ENCODE measurements around the gene COX8A.

DNA sequence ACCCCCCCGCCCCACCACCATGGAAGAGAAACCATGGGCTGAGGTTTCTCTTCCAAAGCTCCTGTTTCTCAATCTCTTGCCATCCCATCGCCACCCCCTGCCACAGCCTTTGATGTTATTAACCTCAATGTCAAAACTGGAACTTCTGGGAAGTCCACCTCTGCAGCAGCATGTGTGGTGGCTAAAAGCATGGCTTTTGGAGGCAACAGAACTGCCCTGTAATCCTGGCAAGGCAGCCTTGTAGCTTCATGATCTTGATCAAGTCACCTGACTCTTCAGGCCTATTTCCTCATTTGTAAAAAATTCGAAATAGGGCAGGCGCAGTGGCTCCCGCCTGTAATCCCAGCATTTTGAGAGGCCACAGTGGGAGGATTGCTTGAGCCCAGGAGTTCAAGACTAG is 3.5 kb upstream of the COX8A start:
- no peak for TF ChIP-seq EZH2 (IDR thresholded peaks at IDR 0.05; ENCODE audit: borderline replicate concordance, low read depth, low read length, poor library complexity, severe bottlenecking)
- no peak for TF ChIP-seq CTCF (conservative IDR thresholded peaks at IDR 0.05; ENCODE audit: low read depth, low read length)
